Muscle layer of colon (tissue), 2 donors: ENCODE measurements around the gene MGMT.

Source experiments
- H3K27ac ChIP-seq: one replicate; pipeline ENCODE4 v1.7.0; 2013; ENCODE audit warnings: low read depth, mild to moderate bottlenecking, low read length, moderate library complexity
- H3K27me3 ChIP-seq, 2 donors: one replicate each; pipeline ENCODE4 v1.7.0; 2013; ENCODE audit warnings: low read length in 2 of 2, mild to moderate bottlenecking in 2 of 2; ENCODE audit not compliant: insufficient read depth in 2 of 2, control insufficient read depth in 1 of 2
- H3K36me3 ChIP-seq: one replicate; pipeline ENCODE4 v1.7.0; 2013; ENCODE audit warnings: mild to moderate bottlenecking, low read length; ENCODE audit not compliant: insufficient read depth
- H3K4me1 ChIP-seq: one replicate; pipeline ENCODE4 v1.7.0; 2013; ENCODE audit warnings: mild to moderate bottlenecking, low read length; ENCODE audit not compliant: insufficient read depth
- H3K4me3 ChIP-seq, 2 donors: one replicate each; pipeline ENCODE4 v1.7.0; 2013; ENCODE audit warnings: low read length in 2 of 2, low read depth in 1 of 2, mild to moderate bottlenecking in 1 of 2, moderate library complexity in 1 of 2
- H3K9ac ChIP-seq: one replicate; pipeline ENCODE4 v1.7.0; 2013; ENCODE audit warnings: low read length
- H3K9me3 ChIP-seq: one replicate; pipeline ENCODE4 v1.7.0; 2013; ENCODE audit warnings: mild to moderate bottlenecking, low read length
- donor health status: abdominal sarcoma.
- donor health status: Adenocarcinoma of cecum.

Gene MGMT

DNA sequence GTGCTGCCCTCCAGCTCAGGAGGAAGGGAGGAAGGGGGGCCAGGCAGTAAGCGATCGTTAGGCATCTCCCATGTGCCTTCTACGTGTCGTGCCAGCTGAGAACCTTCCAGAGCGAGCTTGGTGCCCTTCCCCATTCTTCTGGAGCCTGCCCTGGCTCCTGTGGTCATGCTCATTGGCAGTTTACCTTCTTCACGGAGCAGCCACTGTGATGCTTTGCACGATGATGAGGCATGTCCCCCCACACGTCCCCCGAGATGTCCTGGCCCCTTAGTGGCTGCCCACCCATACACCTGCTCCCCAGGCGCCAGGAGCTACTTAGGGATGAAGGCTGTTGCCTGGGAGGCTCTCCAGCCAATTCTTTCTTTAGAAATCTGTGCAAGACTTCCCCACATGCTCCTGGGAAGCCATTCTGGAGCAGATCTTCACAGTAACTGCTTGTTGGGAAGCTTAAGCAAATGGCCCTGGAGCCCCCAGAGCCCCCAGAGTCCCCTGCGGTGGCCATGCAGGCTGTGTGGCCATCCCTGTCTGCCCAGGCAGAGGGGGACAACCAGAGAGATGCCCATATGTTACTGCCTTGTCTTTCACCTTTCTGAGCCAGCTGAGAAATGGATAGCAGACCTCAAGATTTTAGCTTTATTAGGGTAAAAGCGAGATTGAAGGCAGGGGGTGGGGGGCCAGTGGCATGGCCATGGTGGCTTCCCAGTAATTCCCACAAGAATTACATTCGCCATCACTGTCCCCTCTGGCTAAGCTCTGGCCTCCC, 298.0 kb downstream of the MGMT start:
- H3K9me3 ChIP-seq = no peaks in the 10 kb centered on the region
- no peak overlapping the region for H3K27ac ChIP-seq
- H3K4me1 ChIP-seq = no peaks in the 10 kb centered on the region
- H3K4me3 ChIP-seq = no peak overlapping the region
- H3K27me3 ChIP-seq = no peaks in the 10 kb centered on the region
- H3K9ac ChIP-seq = no peak overlapping the region
- peaks cover 4% of the 10 kb centered on the region for H3K36me3 ChIP-seq

DNA sequence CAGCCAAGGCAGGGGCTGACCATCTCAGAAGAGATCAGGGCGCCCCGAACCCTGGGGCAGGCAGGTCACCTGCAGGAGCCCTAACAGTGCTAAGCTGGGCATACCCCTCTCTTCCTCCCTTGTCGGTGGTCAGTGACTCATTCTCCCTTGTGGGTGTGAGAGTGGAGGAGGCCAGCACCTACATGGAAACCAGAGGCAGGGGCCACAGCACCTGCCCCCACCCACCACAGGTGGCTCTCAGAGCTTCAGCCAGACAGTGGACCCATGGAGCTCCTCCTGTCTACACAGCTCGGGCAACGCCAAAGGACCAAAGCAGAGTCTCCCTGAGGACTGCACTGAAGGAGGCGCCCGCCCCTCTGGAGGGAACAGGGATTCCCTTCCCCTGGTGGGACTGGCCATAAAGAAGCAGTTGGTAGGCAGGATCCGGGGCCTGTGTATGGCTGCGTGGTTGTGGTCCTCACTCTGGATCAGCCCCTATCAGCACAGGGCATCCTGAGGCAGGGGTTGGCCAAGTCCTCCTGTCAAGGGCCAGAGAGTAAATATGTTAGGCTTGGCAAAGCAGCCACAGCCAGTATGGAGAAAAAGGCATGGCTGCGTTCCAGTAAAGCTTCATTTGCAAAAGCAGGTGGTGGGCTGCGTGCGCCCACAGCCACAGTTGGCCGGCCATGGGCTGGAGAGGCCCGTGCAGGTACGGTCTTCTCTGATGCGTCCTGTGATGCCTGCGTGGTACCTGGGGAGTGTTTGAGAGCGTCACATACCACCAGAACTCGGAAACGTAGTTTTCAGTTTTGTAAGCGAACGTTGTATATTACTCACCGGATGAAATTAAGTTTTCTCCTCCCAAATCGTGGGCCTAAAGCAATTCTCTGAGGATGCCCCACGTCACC, 298.9 kb downstream of the MGMT start:
- Histone ChIP-seq H3K4me3 (no peak overlapping the region), H3K27me3 (no peaks in the 10 kb centered on the region), H3K9ac (no peak overlapping the region), H3K9me3 (no peaks in the 10 kb centered on the region), H3K4me1 (no peaks in the 10 kb centered on the region), H3K36me3 (no peaks in the 10 kb centered on the region), H3K27ac (no peak overlapping the region)

DNA sequence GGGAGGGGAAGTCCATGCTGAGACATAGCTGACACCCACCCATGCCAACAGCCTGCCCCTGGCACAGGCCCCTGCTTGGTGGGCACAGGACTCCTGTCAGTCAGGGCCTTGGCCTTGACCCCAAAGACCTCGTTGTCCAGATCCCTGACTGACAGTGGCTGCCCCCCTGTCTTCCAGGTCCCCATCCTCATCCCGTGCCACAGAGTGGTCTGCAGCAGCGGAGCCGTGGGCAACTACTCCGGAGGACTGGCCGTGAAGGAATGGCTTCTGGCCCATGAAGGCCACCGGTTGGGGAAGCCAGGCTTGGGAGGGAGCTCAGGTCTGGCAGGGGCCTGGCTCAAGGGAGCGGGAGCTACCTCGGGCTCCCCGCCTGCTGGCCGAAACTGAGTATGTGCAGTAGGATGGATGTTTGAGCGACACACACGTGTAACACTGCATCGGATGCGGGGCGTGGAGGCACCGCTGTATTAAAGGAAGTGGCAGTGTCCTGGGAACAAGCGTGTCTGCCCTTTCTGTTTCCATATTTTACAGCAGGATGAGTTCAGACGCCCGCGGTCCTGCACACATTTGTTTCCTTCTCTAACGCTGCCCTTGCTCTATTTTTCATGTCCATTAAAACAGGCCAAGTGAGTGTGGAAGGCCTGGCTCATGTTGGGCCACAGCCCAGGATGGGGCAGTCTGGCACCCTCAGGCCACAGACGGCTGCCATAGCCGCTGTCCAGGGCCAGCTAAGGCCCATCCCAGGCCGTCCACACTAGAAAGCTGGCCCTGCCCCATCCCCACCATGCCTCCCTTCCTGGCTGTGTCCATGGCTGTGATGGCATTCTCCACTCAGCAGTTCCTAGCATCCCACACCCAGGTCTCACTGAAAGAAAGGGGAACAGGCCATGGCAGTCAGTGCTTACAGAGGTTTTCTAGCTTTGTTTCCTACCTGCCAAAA, 299.8 kb downstream of the MGMT start:
- Histone ChIP-seq H3K27ac (no peak overlapping the region), H3K36me3 (no peaks in the 10 kb centered on the region), H3K9ac (no peak overlapping the region), H3K27me3 (no peaks in the 10 kb centered on the region), H3K4me1 (no peaks in the 10 kb centered on the region), H3K9me3 (no peaks in the 10 kb centered on the region), H3K4me3 (no peak overlapping the region)

DNA sequence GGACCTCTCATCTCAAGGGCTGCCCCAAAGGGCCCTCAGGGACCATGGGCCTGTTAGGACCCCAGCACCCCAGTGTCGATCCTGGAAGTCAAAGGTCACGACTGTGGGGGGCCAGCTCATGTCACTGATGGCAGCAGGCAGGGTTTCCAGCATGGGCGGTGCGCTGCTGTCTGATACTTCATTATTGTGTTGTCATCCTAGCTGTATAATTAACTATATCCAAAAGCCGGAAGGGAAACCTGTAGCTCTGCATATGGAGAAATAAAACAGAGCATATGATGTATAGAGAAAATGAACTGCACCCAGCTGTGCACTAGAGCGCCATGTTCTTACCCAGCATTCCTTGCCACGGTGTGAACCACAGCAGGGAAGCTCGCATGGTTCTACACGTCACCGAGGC, 300.7 kb downstream of the MGMT start:
- no peaks in the 10 kb centered on the region for H3K27me3 ChIP-seq
- no peak overlapping the region for H3K4me3 ChIP-seq
- no peak overlapping the region for H3K9ac ChIP-seq
- H3K36me3 ChIP-seq = no peaks in the 10 kb centered on the region
- no peak overlapping the region for H3K27ac ChIP-seq
- H3K9me3 ChIP-seq = no peaks in the 10 kb centered on the region
- no peaks in the 10 kb centered on the region for H3K4me1 ChIP-seq

DNA sequence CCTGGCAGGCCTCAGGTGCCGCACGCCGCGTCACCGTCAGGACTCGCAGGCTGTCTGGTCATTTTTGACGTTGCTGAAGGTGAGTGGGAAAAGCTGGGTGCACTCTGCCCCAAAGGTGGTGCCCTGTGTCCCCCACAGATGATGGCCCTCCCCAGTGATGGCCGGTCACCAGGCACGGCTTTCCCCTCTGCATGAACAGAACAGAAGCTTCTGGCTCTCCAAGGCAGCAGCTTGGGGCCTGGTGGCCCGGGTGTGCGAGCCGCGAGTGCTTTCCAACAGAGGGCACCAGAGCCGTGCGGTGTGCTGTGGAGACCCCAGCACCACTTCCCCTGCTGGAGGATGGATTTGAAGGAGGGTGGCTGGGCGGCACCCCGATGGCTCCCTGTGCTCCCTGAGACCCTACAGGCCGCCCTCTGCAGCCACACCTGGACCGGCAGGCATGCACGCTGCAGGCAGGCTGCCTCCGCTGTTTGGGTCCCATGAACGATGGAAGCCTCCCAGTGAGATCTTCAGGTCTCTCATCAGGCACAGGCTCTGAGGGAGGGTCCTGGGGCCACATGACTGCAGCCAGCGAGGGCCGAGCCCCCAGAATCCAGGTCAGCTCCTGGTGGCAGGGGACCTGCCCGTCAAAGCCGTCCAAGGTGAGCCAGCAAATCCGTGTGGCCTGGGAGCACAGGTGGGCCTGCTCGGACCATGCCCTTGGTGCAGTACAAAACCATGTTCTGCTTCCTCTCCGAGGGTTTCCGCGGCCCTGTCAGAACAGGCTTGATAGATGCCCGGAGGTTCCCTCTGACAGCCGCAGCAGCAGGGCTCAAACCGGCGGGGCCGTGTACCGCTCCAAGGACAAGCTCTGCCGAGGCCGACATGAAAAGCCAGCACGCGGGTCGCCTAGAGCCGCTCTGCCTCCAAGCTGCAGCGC, 301.7 kb downstream of the MGMT start:
- H3K9me3 ChIP-seq = no peaks in the 10 kb centered on the region
- H3K9ac ChIP-seq = no peak overlapping the region
- no peaks in the 10 kb centered on the region for H3K27me3 ChIP-seq
- no peaks in the 10 kb centered on the region for H3K36me3 ChIP-seq
- H3K4me1 ChIP-seq = no peaks in the 10 kb centered on the region
- no peak overlapping the region for H3K4me3 ChIP-seq
- H3K27ac ChIP-seq = no peak overlapping the region

DNA sequence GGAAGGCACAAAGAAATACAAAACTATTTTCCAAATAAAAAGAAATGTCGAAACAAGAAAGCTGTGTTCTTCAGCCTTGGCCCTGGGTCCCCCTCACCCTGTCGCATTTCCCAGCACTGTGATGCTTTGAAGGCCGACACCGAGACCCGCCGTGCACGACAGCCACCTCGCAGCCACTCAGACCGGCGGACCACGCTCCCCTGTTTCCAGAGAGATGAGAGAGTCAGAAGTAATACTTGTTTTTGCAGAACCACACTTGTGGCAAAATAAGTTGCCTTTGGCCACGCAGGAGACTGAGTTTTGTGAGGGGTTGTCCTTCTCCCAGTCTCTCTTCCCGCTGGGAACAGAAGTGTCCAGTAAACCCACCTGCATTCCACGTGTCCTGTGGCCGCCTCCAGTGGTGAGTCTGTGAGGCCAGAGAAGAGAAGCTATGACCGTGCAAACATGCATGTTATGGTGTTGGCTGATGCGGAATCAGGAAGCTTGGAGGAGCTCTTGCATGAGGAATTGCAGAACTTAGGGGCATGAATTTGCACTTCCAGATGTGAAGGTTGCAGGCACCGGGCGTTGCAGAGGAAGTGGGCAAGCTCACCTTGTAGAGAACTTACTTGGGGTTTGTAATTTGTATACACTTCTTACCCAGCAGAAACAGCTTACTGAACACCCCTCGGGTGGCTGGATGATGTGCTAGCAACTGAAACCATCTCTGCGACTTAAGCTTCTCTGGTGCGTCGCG, 302.5 kb downstream of the MGMT start:
- Histone ChIP-seq H3K4me1 (no peaks in the 10 kb centered on the region), H3K36me3 (no peaks in the 10 kb centered on the region), H3K9ac (no peak overlapping the region), H3K9me3 (no peaks in the 10 kb centered on the region), H3K4me3 (no peak overlapping the region), H3K27me3 (no peaks in the 10 kb centered on the region), H3K27ac (no peak overlapping the region)

DNA sequence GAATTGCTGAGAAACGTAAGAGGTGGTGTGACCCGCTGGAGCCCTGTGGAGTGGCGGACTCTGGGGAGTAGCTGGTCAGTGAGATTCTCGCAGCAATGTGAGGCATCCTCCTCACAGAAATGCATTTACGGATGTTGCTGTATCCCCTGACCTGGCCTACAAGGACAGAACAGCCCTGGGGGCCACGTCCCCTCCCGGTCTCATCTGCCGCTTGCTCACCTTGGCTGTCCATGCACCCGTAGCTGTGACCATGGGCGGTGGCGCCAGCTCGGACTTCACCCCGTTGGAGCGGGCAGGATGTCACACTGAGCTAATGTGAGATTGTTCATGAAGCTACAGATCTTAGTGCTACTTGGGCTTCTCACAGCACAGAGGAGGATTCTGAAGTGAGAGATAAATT, 303.2 kb downstream of the MGMT start:
- no peaks in the 10 kb centered on the region for H3K36me3 ChIP-seq
- no peaks in the 10 kb centered on the region for H3K4me1 ChIP-seq
- H3K4me3 ChIP-seq = no peak overlapping the region
- H3K9me3 ChIP-seq = no peaks in the 10 kb centered on the region
- H3K27me3 ChIP-seq = no peaks in the 10 kb centered on the region
- H3K27ac ChIP-seq = no peak overlapping the region
- no peak overlapping the region for H3K9ac ChIP-seq

DNA sequence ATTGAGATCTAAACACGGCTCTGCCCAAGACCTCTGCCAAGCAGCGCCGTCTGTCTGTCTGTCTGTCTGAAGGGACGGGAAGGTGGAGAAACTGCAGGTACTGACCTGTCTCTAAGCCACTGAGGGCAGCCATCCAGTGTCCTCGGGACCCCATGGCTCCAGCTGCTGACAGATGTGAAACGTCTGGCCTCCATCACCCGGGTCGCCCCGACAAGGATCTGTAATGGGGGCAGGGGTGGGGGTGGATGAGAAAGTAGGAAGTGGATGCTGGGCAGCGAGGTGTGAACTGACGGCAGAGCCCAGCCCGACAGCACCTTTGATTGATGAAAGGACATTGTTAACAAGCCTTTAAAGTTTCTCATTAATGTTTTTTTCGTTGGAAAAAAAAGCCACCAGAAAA, 304.0 kb downstream of the MGMT start:
- Histone ChIP-seq H3K9me3 (no peaks in the 10 kb centered on the region), H3K27ac (no peak overlapping the region), H3K9ac (no peak overlapping the region), H3K27me3 (no peaks in the 10 kb centered on the region), H3K36me3 (no peaks in the 10 kb centered on the region), H3K4me1 (no peaks in the 10 kb centered on the region), H3K4me3 (no peak overlapping the region)

DNA sequence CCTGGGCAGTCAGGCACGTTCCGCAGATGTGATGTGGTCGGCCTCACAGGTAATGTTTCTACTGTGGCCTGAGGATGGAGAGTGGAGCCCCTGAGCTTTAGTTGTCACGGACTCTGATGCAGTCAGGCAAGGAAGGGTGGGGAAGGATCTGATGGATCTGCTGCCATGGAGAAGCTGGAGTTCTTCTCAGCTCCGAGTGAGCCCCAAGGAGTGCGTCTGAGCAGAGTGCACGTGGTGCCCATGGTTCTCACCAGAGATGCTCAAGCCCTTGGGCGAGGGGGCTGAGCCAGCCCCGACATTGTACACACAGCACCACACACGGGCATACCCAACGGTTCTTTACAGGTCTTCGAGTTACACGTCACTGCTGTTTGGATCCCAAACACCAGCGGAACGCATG, 304.5 kb downstream of the MGMT start:
- no peaks in the 10 kb centered on the region for H3K27me3 ChIP-seq
- no peaks in the 10 kb centered on the region for H3K9me3 ChIP-seq
- no peak overlapping the region for H3K9ac ChIP-seq
- no peaks in the 10 kb centered on the region for H3K4me1 ChIP-seq
- no peak overlapping the region for H3K27ac ChIP-seq
- H3K36me3 ChIP-seq = no peaks in the 10 kb centered on the region
- H3K4me3 ChIP-seq = no peak overlapping the region

DNA sequence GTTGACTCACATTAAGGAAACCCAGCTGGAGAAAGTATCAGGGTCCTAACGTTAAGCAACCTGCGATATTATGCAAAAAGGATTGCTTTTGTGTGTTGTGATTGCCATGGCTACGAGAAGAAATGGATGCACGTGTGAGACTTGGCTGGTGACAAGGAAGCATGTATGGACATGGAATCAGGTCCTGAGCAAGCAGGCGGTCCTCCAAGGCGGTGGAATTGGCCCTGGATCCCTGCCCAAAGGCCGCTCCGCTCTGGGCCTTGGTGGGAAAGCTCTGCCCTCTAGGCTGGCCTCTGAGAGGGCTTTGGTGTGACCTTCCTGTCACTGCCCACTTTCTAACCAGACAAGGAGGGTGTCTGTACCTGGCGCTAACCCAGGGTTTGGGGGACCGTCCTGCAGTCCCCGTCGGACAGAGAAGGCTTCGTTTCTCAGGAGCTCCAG, 305.0 kb downstream of the MGMT start:
- Histone ChIP-seq H3K4me1 (no peaks in the 10 kb centered on the region), H3K27ac (no peak overlapping the region), H3K9ac (no peak overlapping the region), H3K36me3 (no peaks in the 10 kb centered on the region), H3K4me3 (no peak overlapping the region), H3K9me3 (no peaks in the 10 kb centered on the region), H3K27me3 (no peaks in the 10 kb centered on the region)
